GM19240 (cell line): ENCODE data around the gene TLE1.

Source experiments
- DNase-seq: peaks from one replicate; pipeline ENCODE4 v3.0.0; 2011; ENCODE audit warnings: low spot score; ENCODE audit not compliant: insufficient read length

TLE1 gene

DNA sequence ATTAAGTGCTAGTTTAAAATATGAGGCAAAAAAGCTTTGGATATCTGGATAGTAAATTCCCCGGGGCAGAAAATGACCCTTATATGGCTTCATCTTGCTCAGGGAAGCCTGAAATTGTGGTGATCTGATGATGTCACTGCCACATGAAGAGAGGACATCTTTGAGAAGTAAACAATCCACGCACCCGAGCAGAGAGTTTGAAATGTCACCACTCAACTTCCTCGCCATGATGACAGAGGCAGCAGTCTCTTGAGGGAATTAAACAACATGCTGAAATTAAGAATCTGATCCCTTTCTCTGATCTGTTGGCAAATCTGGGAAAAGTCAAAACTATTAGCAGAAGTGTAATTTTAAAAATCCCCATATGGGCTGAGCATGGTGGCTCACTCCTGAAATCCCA is 110.0 kb downstream of the TLE1 start:
- no peak for DNase-seq

GRCh38 chr9:81578606-81579005 is 110.7 kb downstream of the TLE1 start:
- no peak for DNase-seq

- DNase-seq = no peak
Observed at GRCh38 chr9:81575956-81576355, 113.4 kb downstream of the TLE1 start.

- DNase-seq = no peak
Observed at GRCh38 chr9:81574405-81574804, 114.9 kb downstream of the TLE1 start.

GRCh38 chr9:81573415-81574321 is 115.7 kb downstream of the TLE1 start:
- DNase-seq = no peak

- no peak for DNase-seq
Observed at GRCh38 chr9:81570083-81570482, 119.3 kb downstream of the TLE1 start.

- no peak for DNase-seq
Observed at GRCh38 chr9:81566074-81566698, 123.2 kb downstream of the TLE1 start.

GRCh38 chr9:81565609-81566008 is 123.7 kb downstream of the TLE1 start:
- no peak for DNase-seq

DNA sequence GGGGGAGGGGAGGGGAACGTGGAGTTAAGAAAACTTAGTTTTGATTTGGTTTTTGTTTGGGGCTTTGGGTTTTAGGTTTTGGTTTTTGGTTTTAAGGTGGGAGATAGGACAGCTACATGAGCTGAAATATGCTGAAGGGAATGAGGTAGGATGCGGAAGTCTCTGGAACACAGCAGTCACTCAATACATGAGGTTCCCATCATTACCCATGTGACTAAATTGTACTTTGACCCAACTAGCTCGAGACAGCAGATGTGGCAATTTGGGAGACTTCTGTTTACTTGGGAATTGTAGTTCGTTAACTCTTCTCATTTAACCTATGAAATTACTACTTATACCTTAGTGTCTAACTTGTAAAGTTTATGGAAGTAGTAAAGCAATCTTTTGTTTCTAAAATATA is 124.2 kb downstream of the TLE1 start:
- no peak for DNase-seq

DNA sequence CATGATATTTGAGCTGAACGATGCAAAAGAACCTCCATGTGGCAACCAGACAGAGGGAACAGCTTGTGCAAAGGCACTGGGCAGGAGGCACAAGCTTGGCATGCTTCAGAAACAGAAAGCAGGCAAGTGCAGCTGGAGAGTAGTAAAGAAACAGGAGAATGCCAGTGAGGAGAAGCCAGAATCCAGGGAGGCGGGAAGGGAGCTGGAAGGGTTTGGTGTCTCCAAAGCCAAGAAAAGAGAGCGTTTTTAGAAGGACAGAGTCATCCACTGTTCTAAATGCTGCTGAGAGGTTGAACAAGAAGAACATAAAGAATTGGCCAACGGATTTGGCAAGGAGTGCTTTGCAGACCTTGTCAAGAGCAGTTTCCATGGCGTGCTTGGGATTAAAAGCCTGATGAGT is 124.7 kb downstream of the TLE1 start:
- DNase-seq = no peak

- DNase-seq = no peak
Observed at GRCh38 chr9:81563739-81564138, 125.6 kb downstream of the TLE1 start.

DNA sequence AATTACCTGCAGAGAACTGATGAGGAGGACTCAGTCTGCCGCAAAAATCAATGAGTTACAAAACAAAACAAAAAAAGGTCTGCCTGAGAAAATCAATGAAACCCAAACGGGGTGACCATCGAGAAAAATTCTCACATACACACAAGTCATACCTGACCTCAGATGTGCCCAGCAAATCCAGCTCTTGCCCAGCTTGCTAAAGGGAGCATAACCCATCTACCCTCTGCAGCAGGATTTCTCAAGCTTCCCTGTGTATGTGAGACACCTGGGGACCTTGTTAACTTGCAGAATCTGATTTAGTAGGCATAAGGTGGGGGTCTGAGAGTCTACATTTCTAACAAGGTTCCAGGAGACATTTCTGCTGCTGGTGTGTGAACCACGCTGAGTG is 126.3 kb downstream of the TLE1 start:
- DNase-seq = no peak

DNA sequence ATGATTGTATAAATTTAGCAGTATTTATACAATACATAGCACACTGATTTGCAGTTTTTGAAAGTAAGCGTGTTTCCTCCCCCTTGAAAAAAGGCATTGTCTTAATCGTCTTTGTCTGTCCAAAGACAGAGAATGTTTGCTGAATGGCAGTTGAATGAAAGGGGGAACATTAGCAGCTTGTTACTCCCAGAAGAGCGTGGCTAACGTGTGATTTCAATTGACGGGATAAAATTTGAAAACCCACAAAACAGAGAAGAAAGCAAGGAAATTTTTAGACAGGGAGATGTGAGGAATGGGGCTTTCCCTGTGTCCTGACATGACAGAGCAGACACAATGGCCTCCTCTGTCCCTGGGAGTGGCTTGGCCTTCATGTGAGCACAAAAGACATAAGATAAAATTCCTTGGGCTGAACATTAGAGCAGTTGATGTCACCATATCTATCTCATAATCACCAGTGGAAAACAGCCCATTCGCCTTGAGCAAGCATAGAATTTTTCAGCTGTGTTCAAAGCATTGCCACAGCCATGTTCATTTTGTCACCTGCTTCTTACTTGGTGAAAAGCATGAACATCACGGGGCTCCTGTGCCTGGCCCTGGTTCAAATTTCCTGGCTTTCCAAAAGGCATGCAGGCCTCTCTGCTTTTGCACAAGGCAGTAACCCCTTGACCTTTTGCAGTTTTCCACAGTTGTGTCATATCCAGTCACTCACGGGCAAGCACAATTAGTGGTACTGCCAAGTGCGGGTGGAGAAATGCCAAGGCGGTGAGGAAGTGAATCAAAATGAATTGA is 126.9 kb downstream of the TLE1 start:
- DNase-seq = no peak

DNA sequence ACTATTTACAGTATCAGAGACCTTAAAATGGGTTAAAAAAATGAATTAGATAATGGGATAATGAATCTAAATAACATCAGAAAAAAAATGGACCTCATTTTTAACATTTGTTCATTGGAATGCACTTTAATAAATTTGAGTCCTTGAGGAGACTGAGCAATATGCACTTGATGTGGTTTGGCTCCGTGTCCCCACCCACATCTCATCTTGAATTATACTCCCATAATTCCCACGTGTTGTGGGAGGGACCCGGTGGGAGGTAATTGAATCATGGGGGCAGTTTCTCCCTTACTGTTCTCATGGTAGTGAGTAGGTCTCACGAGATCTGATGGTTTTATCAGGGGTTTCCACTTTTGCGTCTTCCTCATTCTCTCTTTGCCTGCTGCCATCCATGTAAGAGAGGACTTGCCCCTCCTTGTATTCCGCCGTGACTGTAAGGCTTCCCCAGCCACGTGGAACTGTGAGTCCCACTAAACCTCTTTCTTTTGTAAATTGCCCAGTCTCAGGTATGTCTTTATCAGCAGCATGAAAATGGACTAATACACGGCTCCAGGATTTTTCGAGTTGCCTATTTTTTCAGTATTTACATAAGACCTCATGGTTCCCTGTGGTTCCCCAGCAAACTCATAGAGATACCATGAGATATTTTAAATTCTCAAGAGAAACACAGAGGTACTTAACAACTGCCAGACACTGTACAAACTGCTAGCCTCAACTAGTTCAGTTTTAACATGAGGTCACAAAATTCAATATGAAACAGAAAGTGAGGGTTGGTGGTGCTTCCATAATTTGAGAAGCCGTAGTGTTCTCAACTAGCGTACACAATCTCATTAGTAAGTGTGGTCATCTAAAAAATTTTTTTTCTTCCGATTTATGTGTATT is 128.3 kb downstream of the TLE1 start:
- DNase-seq = no peak

DNA sequence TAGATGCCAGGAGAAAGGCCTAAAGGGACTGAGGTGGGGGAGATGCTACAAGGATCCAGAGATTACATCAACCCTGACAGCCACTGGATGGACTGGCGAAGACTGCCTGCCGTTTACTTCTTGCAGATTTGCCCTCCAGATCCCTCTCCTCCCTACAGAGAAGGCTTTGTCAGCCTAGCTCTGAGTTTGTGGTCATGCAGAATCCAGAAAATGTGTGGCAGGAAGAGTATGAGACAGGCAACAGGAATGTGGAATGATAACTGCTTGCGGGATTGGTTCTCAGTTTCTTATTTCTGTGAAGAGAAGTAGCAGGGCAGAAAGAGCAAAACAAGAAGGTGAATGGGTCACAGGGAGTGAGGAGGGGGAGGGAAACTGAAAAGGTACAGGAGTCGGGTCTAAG is 129.6 kb downstream of the TLE1 start:
- no peak for DNase-seq

DNA sequence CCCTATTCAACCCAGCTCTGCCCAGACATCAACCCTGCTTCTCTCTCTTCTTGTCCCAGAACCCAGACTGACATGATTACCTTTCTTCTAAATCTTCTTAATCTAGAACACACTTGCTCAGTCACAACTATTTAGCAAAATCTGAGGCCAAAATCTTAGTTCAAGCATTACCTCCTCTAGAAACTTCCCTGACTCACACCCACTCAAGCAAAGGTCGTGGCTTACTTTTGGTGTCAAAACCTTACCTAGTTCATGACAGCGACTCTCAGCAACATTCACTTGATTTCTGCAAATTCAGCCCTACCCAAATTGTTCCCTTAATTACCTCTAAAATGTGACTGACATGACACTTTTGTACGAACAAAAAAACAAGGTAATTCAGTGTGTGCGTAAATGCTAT is 130.2 kb downstream of the TLE1 start:
- DNase-seq = no peak

- no peak for DNase-seq
Observed at GRCh38 chr9:81558091-81558830, 131.1 kb downstream of the TLE1 start.

DNA sequence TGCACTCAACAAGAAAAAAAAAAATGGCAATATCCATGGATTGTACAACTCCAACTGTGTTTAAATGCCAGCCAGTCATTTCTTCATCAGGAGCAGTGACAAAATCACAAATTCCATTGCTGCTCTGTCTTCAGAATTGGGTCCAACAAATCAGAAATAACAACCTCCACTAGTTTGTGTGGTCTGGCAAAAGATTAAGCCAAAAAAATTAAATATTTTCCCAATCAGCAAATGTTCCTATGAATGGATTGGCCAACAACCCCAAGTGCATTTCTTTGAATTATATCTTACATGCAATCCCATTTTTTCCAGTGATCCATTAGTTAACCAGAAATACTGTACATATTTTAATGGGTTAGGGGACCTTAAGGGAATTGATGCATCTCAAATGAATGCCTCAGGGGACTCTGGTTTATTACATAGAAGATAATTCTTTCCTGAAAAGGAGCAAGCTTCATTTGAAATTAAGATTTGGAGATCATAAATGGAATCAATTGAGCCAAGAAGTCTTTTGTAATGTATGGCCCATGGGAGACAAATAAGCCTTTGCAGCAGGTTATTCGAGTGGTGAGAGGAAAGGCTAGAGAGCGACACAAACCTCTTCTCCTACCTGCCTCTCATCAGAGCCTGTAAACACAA is 131.8 kb downstream of the TLE1 start:
- no peak for DNase-seq

GRCh38 chr9:81556923-81557322 is 132.4 kb downstream of the TLE1 start:
- DNase-seq = no peak

DNA sequence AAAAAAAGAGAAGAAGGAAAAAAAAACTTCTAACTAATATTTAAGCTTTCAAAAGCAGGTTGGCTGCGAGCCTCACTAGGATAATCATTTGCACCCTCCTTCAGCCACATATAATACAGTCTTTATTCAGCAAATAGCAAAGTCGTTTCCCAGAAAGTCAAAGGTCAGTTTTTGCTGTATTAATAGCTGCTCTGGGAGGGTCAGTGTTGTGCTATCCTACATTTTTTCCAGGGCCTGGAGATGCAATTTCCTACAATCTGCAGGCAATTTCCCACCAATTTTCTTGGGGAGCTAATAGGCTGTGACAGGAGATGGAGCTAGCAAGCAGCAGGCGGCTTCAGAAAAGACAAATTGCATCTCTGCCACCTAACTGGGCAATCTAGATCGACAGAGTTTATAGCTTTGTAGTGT is 136.8 kb downstream of the TLE1 start:
- DNase-seq = no peak
